ENCODE results near the gene FUNDC2. TPM values are rescaled to one million over a fixed set of nuclear protein-coding genes. Genes with fewer than 3 reads are reported as not detected.

The FUNDC2 gene
- total RNA-seq, 2 donors from 2014 or later, result 146 to 178 TPM

DNA sequence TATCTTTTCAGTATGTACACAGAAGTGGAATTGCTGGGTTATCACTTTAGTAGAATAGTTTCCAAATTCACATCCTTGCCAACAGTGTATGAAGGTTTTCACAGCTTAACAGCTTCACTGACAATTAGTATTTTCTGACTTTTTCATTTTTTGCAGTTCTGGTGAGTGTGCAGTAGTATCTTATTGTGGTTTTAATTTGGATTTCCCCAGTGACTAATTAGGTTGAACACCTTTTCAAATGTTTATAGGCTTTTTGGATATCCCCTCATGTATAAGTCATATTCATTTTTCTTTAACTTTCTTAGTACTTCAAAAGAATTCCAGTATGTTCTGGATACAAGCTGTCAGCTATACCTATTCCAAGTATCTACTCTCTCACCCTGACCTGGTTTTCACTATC is 81.8 kb downstream of the FUNDC2 start:
- Histone ChIP-seq H3K36me3 (no peaks in the 10 kb centered on the region), H3K4me3 (no peak overlapping the region), H3K9me3 (no peaks in the 10 kb centered on the region), H3K4me1 (no peaks in the 10 kb centered on the region), H3K27ac (no peak overlapping the region), H3K27me3 (no peaks in the 10 kb centered on the region)
- TF ChIP-seq, protein P1, sequence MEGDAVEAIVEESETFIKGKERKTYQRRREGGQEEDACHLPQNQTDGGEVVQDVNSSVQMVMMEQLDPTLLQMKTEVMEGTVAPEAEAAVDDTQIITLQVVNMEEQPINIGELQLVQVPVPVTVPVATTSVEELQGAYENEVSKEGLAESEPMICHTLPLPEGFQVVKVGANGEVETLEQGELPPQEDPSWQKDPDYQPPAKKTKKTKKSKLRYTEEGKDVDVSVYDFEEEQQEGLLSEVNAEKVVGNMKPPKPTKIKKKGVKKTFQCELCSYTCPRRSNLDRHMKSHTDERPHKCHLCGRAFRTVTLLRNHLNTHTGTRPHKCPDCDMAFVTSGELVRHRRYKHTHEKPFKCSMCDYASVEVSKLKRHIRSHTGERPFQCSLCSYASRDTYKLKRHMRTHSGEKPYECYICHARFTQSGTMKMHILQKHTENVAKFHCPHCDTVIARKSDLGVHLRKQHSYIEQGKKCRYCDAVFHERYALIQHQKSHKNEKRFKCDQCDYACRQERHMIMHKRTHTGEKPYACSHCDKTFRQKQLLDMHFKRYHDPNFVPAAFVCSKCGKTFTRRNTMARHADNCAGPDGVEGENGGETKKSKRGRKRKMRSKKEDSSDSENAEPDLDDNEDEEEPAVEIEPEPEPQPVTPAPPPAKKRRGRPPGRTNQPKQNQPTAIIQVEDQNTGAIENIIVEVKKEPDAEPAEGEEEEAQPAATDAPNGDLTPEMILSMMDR (IDR thresholded peaks at IDR 0.05), result no peak
- no peak for DNase-seq (ENCODE audit: low spot score)

Other genes with a start within 250 kb of the FUNDC2 start
- gene MPP1, start 221.4 kb upstream of the FUNDC2 start, total RNA-seq, result 10 to 100 TPM; 20.1 to 27.5 TPM
- not detected for gene SMIM9, start 192.2 kb upstream of the FUNDC2 start, total RNA-seq
- gene F8A1, start 140.5 kb upstream of the FUNDC2 start, total RNA-seq, result 10 to 100 TPM in 1 of 2 donors, 1 to 10 TPM in 1; 8.4 to 12.2 TPM
- gene F8, start 4.1 kb upstream of the FUNDC2 start, total RNA-seq, result 10 to 100 TPM; 41.2 to 42.9 TPM
- 10 to 100 TPM; 39.9 to 58.3 TPM for gene CMC4, start 44.3 kb downstream of the FUNDC2 start, total RNA-seq
- gene MTCP1, start 44.3 kb downstream of the FUNDC2 start, total RNA-seq, result under 1 TPM; 0.43 to 0.85 TPM
- gene BRCC3, start 44.7 kb downstream of the FUNDC2 start, total RNA-seq, result 1 to 10 TPM; 7.6 to 8.3 TPM
- gene VBP1, start 189.6 kb downstream of the FUNDC2 start, total RNA-seq, result 10 to 100 TPM; 42.7 to 60.3 TPM
- gene RAB39B, start 237.6 kb downstream of the FUNDC2 start, total RNA-seq, result under 1 TPM; 0.55 to 0.63 TPM

Measured in right atrium auricular region (tissue), 2 donors.